ENCODE results near the gene CCDC12.
A peak's percentile ranks its signal among the peaks of the same experiment; 100 is the strongest.

Gene CCDC12

DNA sequence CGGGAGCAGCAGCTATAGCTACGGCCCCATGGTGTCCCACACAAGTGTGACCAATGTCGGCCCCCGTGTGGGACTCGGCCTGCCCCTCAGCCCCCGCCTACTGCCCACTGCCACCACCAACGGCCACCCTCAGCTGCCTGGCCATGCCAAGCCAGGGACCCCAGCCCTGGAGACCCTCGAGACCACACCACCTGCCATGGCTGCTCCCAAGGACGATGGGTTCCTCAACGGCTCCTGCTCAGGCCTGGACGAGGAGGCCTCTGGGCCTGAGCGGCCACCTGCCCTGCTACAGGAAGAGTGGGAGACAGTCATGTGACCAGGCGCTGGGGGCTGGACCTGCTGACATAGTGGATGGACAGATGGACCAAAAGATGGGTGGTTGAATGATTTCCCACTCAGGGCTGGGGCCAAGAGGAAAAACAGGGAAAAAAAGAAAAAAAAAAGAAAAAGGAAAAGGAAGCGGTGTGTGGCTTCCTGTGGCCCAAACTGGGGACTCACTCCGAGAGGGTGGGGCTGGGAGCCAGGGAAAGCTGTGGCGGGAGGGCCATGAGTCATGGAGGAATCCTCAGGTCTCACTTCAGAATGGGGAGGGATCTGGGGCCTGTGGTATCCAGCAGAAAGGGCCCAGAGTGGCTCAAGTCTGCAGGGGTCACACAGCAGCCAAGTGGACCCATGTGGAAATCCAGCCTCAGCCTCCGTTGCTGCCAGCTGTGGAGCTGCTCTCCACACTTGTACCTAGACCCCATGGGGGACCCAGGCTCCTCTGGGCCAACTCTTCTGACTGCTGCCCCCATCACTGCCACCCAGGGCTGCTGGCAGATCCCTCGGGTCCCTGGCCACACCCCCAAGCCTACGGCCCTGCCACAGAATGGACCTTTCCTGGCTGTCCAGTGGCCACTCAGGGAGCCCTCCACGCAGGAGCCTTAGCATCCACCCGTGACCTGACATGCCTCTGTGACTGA, 72.9 kb downstream of the CCDC12 start:
- DNase-seq, result no peak

DNA sequence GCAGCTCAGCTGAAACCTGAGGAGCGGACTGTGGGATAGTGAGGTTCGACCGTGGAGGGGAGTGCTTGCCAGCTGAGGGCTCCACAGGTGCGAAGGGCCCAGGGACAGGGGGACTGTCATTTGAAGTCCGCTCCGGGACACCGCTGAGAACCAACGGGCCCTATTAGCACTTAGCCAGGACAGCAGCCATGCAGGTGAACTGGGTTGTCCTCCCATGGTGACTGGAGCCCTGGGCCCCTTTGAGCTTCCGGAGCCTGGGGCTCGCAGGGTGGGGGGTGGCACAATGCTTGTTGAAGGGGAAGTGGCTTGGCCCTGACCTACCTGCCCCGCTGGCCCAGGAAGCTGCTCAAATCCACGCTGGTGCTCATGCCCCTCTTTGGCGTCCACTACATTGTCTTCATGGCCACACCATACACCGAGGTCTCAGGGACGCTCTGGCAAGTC, 74.3 kb downstream of the CCDC12 start:
- DNase-seq, result no peak

DNA sequence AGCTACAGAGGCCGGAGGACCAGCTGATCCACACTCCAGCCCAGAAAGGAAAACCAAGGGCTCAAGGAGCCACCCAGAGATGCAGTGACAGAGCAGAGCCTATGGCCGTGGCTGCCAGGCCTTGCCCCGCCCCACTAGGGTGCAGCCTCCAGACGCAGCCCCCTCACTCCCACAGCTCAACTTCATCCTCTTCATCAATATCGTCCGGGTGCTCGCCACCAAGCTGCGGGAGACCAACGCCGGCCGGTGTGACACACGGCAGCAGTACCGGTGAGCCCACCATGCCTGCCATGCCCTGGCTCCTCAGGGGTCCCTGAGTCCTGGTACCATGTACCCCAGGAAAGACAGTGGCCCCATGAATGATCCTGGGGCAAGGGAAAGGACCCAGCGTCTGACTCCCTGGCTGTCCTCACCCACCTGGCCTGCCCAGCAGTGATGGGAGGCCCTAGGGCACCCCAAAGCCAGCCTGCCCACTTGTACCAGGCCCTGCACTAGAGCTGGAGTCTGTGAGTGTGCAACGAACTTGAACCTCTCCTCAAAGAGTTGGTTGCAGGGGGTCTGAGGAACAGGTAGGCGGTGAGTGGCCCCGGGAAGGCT, 74.9 kb downstream of the CCDC12 start:
- DNase-seq, result no peak

DNA sequence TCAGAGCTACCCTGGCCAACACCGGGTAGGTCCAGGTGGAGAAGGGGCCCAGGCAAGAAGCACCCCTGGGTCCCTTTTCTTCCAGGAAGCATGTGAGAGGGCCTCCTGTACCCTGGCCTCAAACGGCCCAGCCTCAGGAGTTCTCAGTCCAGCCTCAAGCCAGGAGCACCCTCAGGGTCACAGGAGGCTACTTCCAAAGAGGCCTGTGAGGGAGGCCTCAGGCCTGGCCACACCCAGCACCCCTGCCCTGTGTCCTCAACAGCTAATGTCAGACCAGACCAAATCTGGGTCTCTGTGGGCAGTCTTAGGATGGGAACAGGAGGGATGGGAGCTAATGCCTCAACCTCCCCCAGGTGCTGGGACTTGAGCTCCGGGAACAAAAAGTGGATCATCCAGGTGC, 75.5 kb downstream of the CCDC12 start:
- DNase-seq, result no peak

DNA sequence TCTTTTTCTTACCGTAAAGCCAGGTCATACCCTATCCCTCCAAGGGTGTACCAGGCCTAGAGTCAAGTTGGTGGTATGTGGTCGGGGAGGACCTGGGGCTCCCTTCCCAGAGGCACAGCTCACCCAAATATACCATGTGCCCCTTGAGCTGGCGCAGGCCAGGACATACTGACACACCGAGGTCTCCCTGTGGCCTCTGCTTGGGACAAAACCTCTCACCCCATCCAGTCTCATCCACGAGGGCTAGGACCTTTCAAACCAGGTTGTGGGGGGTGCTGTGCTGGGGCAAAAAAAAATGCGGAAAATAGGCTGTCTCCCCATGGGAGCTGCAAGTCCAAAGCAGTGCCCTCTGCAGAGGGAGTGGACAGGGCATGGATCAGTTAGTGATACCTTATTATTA, 76.2 kb downstream of the CCDC12 start:
- no peak for DNase-seq

DNA sequence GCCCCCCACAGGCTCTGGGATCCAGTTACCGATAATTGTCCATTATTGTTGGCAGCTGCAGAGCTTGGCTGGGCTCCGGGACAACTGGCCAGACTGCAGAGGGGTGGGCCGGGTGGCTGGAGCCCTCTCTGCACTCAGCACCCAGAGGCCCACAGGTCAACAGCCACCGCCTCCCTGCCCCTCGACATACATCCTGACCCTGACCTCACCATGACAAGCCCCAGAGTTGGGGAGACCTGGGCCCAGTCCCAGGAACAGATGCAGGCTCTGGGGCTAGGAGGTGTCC, 76.6 kb downstream of the CCDC12 start:
- no peak for DNase-seq

DNA sequence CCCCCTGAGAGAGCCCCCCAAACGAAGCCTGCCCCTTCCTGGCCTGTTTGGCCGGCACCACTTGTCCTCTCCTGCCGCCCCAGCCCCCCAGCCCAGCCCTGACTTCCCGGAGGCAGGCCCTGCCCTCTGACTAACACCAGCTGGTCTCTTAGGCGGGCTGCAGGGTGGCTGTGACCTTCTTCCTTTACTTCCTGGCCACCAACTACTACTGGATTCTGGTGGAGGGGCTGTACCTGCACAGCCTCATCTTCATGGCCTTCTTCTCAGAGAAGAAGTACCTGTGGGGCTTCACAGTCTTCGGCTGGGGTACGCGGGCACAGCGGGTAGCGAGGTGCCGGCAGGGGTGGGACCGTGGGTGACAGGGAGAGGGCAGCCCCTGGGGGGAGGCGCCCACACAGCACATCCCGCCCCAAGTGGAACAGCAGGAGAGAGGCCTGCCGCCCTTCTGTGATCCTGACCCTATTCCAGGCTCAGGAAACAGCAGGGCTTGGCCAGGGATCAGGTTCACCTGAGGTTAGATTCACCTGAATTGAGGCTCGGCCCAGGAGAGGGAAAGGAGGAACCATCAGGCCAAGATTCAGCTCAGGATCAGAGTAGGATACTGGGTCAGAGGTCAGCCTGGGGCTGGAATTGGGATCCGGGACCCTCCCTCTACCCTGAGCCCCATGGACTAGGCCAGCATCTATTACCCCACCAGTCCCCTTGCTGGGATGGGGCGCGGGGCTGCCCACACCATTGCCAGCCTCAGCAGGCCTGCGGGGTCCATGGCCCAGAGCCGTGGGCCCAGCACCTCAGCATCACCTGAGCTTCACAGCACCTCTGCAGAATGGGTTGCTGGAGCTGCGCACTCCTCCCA, 77.2 kb downstream of the CCDC12 start:
- DNase-seq, result no peak

DNA sequence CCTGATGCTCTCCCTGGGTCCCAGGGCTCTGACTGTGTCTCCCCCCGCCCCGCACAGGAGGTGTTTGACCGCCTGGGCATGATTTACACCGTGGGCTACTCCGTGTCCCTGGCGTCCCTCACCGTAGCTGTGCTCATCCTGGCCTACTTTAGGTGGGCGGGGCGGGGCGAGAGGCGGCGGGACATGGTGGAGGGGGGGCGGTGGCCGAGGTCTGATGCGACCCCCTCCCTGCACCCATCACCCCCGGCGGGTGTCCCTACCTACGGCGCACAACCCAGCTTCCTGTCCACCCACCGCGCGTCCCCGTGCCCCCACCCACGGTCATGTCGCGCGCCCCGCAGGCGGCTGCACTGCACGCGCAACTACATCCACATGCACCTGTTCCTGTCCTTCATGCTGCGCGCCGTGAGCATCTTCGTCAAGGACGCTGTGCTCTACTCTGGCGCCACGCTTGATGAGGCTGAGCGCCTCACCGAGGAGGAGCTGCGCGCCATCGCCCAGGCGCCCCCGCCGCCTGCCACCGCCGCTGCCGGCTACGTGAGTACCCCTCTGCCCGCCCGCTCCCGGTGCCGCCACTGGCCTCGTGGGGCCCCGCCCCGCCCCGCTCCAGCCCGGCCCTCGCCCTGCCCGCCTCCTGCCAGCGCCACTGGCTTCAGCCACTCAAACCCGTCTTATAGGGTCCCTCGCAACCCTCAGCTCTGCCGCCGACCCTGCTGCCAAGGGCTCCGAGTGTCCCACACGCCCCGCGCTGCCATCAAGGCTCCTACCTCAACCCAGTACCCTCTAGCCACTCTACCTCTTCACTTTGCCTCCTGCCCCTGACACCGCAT, 78.0 kb downstream of the CCDC12 start:
- no peak for DNase-seq

DNA sequence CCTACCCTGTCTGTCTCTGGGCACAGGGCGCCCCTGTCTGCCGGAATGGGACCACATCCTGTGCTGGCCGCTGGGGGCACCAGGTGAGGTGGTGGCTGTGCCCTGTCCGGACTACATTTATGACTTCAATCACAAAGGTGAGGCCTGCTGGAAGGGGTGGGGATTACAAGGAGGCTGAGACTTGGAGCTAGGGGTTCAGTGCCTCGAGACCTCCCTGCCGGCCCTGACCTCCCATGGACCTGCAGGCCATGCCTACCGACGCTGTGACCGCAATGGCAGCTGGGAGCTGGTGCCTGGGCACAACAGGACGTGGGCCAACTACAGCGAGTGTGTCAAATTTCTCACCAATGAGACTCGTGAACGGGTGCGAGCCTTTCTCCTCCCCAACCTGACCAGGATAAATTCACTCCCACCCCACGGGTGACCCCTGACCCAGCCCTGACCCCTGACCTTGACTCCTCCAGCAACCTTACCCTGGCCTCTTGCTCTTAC, 78.7 kb downstream of the CCDC12 start:
- DNase-seq, result no peak

DNA sequence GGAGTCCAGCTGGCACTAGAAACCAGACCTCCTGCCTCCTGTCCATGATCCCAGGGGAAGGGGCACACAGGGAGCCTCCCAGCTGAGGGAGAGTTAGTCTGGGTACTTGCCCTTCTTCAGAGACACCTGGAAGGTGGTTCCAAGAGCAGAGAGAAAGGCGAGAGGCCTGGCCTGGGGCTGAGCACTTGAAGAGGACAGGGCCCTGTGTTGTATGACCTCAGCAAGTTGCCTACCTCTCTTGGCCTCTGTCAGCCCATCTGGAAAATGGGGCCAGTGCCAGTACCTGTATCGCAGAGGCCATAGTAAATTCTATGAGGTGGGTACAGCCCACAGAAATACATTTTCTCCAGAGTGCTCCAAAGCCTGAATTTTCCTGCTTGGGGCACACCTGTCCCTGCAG, 79.5 kb downstream of the CCDC12 start:
- DNase-seq, result no peak

DNA sequence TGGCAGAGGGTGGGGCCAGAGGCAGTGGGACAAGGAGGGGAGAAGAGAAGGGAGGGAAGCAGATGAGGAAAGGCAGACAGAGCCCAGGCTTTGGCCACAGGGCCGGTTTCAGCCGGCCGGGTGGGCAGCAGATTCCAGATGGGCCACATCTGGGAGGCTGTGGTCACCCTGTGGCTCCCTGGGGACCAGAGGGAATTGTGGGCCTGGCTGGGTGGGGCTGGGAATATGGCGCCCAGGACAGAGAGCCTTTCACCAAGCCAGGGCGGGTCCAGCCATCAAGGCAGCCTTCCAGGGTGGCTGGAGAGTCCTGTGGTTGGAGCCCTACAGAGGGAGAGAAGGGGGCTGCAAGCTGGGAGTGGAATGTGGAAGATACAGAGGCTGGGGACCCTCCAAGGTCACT, 80.2 kb downstream of the CCDC12 start:
- DNase-seq, result no peak

DNA sequence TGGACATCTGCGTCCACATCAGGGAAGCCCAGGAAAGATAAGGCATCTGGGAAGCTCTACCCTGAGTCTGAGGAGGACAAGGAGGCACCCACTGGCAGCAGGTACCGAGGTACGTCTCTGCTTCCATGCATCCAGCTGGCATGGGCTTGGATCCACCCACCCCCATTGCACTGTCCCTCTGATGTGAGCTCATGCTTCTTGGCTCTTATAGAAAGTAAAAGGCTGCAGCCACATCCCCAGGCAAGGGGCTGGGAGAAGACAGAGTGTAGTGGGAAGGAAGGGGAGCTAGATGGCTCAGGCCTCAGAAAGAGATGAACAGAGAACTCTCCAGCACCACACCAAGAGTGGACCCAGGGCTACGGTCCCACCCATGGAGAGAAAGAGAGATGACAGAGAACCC, 80.8 kb downstream of the CCDC12 start:
- no peak for DNase-seq

DNA sequence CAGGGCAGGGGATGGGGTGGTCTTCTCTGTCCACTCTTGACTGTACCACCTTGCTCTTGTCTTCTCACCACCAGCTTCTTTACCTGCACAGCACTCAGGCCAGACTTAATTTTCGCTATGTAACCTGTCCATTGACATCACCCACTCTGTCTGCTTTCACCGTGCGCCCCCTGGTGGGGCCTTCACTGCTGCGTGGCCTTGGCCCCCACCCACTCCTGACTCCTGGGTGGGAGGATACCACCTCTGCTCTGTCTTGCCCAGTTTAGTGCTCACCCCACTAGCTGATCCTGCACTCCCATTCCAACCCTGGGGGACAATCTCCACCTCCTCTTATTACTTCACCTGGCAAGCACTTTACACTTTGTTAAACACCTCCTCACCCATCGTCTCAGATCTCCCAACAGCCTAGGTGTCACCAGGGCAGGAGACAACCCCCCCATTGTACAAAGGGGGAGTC, 81.3 kb downstream of the CCDC12 start:
- peak; percentile 77 for DNase-seq

DNA sequence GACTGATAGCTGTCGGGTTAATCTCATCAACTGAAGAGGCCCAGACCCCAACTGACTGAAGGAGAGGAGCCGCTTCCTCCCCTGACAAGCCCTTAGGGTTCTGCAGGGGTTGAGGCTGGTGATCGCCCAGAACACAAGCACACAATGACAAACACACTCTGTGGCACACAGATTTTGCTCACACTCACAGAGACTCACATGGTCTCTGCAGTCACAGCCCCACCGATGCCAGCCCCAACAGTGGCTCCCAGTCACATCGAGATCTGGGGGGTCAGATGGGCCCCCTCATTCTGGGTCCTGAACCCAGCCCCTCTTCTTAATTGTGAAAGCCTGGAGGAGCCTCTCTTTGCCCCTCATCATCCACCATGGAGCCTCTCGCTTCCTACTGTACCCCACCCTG, 82.3 kb downstream of the CCDC12 start:
- no peak for DNase-seq

DNA sequence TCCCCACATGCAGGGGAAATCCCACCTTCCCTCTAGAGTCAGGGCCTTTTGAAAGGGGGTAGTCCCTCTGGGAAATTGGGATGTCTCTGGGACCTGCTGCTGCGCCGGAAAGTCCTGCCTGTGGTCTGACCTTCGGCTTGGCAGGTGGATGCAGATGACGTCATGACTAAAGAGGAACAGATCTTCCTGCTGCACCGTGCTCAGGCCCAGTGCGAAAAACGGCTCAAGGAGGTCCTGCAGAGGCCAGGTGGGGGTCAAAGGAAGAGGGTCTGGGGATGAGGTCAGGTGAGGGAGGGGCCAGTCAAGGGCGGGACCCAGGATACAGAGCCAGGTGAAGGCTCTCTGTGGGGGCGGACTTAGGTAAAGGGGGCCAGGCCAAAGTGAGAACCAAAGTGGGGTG, 82.8 kb downstream of the CCDC12 start:
- DNase-seq, result no peak

DNA sequence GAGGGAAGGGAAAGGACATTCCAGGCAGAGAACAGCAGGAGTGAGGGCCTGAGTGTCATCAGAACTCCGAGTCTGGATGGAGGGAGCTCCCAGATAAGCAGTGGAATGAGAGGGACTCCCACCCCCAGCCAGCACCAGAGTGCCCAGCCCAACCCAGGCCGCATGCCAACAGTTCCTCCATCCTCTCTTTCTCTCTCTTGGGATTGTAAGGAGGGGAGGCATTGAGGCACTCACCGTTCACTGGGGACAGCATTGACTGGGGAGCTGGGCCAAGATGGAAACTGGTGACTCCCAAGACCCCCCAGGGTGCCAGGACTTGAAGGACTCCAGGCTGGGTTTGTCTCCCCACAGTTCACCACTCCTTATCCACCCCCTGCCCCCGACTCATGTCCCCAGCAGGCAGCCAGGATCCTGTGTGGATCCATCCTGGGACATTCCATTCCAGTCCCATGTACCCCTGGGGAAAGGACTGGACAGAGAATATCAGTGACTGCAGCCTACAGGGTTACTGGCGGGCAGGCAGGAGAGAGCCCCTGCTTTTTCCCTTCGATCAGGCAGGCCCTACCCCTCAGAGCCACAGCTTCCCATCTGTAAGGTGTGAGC, 83.3 kb downstream of the CCDC12 start:
- no peak for DNase-seq

DNA sequence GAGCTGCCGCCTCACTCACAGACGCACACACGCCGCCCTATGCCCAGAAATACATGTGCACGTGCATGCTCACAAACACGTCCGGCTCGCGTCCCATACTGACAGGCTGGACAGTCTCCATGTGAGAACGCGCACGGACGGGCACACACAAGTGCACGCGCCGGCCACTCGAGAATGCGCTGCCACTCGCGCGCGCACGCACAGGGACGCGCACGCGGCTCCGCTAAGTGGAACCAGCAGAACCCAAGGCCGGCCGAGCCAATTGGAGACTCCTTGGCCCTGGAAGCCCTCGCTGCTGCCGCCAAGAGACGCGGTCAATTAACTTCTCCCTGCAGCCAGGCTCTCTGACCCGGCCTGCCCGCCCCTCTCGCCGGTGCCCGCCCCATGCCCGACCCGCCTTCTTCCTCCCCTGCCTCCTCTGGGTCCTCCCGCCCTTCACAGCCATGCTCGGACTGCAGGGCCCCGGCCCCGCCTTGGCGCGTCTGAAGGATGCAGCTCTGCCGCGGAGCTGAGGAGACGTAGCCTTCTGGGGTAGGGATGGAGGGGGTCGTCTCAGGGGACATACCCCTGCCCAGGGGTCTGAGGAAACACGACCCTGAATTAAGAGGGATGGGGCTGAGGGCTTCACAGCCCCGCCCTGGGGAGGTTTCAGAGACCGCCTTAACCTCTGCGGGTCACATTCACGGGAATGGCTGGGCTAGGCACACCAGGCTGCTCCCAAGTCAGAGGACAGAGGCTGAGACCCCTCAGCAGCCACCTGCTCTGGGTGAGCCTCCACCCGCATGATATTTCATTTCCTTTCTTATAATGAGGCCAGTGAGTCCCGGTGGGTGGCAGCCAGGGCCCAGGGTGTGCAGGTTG, 84.0 kb downstream of the CCDC12 start:
- no peak for DNase-seq

DNA sequence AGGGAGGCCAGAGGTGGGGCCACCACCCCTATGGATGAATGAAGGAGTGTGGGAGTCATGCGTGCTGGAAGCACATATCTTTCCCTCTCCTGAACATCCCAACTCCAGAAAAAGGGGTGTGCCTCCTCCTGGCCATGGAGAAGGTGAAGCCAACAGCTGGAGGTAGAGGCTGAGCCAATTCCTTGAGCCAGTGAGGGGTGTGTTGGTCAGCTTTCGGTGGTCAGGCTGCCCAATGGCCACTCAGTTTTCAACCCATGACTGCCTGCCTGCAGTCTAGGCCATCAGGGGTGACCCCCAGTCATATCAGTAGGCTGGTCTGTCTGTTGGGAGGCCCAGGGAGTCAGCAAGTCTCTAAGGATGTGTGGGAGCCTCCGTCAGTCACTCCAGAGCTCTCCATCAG, 85.4 kb downstream of the CCDC12 start:
- DNase-seq, result no peak

DNA sequence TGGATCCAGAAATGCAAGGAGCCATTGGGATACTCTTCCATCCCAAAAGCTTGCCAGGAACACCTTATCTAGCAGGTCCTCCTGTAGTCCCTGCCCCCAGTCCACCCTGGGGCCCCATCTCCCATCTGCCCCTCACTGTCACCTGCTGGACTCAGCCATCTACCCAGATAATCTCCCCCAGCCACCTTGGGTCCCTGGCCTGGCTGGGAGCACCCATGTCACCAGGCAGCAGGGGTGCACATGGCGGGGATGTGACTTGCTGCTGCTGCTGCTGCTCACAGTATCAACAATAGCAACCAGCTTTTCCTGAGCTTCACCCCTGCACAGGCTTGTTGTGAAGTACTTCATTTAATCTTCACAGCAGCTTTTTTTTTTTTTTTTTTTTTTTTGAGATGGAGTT, 86.4 kb downstream of the CCDC12 start:
- DNase-seq, result no peak

DNA sequence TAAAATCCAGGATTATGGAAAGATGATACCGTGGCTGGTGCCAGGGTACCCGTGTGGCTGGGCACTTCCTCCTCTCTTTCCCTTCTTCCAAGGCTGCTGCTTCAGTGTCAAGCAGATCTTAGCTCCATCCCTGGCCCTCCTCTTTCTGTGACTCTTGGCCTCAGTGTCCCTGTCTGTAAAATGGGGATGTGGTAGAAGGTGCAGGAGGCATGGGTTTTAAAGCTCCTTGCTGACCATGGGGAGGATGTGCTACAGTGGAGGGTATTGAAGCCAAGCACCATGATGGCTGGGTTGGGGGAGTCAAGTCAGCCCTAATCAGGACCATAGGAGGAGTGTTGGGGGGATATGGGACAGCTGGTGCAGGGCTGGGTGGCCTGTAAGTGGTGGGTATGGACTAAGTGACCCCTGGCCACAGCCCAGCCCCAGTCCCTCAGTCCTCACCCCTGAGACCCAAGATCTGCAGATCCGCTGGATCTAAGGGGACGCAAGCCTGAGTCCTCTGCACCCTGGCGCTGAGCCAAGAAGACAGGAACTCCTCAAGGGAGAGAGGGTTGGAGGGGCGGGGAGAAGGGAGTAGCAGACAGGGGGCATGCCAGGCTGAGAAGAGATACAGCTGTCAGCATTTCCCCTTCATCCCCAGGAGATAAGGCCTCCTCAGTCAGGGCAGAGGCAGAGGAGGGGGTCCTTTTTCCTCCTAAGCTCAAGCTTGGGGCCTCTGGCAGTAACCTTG, 87.0 kb downstream of the CCDC12 start:
- no peak for DNase-seq

Measured in CD4-positive, alpha-beta T cell treated with Interleukin-21 for 1 hour (primary cell).